Measurements from ENCODE around the gene RELA.

Gene RELA

DNA sequence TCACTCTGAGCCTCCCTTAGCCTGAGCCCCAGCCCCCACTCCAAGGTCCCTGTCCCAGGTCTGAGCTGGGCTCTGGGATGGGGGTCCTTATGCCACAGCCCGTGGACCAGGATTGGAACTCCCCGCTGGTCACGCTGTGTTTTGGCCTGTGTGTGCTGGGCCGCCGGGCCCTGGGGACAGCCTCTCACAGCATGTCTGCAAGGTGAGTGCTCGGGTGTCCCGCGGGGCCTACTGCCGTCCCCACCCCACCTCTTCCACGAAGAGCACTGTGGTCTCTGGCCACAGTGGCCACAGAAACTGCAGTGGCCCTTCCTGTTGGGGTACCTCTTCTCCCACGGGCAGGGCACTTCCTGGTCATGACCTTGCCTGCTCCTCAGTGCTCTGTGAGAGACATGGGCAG is 28.3 kb downstream of the RELA start:
- no peak for DNase-seq (ENCODE audit: low read depth in 2 of 3, low spot score in 1 of 3)

DNA sequence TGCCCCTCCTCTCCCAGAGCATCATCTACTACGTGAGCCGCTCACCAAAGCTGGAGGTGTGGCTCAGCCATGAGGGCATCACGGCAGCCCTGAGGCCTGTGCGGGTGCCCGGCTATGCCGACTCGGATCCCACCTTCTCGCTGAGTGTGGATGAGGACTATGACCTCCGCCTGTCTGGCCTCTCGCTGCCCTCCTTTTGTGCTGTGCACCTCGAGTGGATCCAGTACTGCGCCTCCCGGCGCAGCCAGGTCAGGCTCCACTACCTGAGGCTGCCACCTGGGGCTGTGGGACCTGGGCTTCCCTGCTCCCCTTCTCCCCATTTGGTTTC is 28.6 kb downstream of the RELA start:
- DNase-seq (ENCODE audit: low read depth in 2 of 3, low spot score in 1 of 3): no peak

- no peak for DNase-seq (ENCODE audit: low read depth in 2 of 3, low spot score in 1 of 3)
Measured at GRCh38 chr11:65633390-65634108, 29.2 kb downstream of the RELA start.

DNA sequence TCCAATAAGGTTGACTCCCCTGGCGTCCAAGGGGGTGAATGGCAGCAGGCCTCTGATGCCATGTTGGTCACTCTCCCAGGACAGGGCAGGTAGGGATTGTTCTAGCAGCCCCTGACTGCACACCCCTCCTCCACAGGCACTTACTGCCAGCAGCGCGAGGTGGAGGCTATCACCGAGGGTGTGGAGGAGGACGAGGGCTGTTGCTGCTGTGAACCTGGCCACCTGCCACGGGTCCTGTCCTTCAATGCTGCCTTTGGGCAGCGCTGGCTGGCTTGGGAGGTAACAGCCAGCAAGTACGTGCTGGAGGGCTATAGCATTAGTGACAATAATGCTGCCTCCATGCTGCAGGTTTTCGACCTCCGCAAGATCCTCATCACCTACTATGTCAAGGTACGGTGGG is 32.5 kb downstream of the RELA start:
- DNase-seq (ENCODE audit: low read depth in 2 of 3, low spot score in 1 of 3): no peak

- DNase-seq (ENCODE audit: low read depth in 2 of 3, low spot score in 1 of 3): no peak
Measured at GRCh38 chr11:65629579-65629978, 33.1 kb downstream of the RELA start.

DNA sequence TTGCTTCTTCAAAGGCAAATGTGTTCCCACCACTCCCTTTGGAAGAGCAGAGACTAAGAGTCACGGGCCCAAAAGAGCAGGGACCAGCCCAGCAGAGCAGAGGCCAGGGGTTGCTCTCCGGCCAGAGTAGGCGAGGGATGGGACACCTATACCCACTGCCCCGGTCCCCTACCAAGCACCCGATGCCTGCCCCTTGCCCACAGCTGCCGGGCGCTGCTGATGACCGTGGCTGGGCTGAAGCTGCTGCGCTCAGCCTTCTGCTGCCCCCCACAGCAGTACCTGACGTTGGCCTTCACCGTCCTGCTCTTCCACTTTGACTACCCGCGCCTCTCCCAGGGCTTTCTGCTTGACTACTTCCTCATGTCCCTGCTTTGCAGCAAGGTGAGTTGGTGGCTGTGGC is 35.5 kb downstream of the RELA start:
- DNase-seq (ENCODE audit: low read depth in 2 of 3, low spot score in 1 of 3): no peak

GRCh38 chr11:65625628-65626342 is 36.9 kb downstream of the RELA start:
- DNase-seq (ENCODE audit: low read depth in 2 of 3, low spot score in 1 of 3): no peak

GRCh38 chr11:65624931-65625627 is 37.6 kb downstream of the RELA start:
- DNase-seq (ENCODE audit: low read depth in 2 of 3, low spot score in 1 of 3): no peak

DNA sequence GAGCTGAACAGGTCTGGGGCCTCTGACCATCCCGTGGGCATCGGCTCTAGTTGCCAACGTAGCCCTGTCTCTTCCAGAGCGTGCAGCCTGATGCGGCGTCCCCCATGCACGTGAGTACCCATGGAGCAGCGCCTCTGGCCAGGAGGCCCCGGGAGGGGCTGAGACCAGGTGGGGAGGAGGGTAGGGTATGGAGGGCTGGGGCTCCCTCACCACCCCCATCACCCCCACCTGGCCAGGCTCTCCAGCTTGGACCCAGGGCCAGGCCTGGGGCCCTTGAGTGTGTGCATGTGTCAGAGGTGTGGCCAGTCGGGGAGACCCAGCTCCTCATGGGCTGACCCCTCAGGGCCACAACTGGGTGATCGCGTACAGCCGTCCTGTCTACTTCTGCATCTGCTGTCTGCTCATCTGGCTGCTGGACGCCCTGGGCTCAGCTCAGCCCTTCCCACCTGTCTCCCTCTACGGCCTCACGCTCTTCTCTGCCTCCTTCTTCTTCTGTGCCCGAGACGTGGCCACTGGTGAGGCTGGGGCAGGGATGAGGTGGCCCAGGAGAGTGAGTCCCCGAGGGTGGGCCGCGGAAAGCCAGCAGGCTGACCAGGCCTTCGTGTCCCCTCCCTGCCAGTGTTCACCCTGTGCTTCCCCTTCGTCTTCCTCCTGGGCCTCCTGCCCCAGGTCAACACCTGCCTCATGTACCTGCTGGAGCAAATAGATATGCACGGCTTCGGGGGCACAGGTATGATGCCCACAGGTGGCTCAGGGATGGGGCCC is 38.7 kb downstream of the RELA start:
- DNase-seq (ENCODE audit: low read depth in 2 of 3, low spot score in 1 of 3): no peak

DNA sequence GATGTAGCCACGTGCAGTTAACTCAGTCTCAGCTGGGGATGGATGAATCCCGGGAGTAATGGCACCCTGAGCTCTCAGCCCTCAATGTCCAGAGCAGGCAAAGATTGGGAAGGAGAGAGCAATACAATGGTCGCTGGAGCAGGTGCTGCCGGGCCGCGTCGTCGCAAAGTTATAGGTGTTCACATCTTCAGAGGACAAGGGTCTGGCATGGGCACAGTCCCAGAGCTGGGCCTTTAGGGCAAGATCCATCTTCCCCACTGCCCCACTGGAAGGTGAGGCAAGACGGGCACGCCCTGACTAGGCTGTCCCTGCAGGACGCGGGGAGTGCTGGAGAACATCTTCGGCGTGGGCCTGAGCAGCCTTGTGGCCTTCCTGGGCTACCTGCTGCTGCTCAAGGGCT is 39.5 kb downstream of the RELA start:
- no peak for DNase-seq (ENCODE audit: low read depth in 2 of 3, low spot score in 1 of 3)

DNA sequence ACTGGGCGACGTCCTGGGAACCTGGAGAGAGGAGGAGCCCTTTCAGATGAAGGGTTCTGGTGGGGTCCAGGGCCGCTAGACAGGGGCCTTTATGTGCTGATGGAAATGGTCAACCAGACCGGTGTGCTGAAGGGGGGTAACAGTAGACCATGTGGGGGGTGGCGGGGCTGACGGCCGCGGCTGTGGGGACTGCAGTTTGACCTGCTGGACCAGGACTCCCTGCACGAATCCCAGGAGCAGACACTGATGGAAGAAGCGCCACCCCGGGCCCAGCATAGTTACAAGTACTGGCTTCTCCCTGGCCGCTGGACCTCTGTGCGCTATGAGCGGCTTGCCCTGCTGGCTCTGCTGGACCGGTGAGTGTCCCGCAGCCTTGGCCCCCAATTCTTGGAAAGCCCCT is 40.7 kb downstream of the RELA start:
- DNase-seq (ENCODE audit: low read depth in 2 of 3, low spot score in 1 of 3): no peak

DNA sequence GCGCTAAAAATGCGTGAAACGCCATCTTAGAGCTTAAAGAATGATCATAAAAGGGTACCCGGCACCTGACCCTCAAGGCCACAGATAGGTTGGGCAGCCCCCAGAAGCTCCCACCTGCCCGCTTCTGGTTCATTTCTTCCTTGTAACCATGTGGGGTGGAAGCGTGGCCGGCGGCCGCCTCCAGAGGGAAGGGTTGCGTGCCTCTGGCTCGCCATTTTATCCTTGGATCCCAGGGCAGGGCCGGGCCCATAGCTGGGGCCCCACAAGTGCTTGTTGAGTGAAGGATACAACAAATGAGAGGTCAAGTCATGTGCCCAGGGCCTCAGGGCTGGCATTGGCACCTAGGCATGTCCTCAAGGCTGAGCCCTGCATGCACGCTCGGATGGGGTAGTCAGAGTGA is 41.3 kb downstream of the RELA start:
- DNase-seq (ENCODE audit: low read depth in 2 of 3, low spot score in 1 of 3): no peak

DNA sequence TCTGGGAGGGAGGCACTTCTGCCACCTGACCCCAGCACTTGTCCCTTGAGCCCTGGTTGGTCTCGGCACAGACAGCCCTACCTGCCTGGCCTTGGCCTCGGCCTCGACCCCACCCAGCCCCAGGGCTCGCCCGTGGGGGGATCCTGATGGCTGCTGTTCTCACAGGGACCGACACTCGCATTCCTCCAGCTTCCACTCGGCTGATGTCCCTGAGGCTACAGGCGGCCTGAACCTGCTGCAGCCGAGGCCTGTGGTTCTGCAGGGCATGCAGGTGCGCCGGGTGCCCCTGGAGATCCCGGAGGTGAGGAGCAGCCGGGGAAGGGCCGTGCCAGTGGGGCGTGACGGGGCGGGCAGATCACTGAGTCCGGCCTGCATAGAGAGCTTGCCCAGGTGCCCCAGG is 42.0 kb downstream of the RELA start:
- DNase-seq (ENCODE audit: low read depth in 2 of 3, low spot score in 1 of 3): no peak

GRCh38 chr11:65619281-65619928 is 43.3 kb downstream of the RELA start:
- DNase-seq (ENCODE audit: low read depth in 2 of 3, low spot score in 1 of 3): no peak

- DNase-seq (ENCODE audit: low read depth in 2 of 3, low spot score in 1 of 3): no peak
Measured at GRCh38 chr11:65618763-65619162, 44.0 kb downstream of the RELA start.

GRCh38 chr11:65617990-65618751 is 44.5 kb downstream of the RELA start:
- DNase-seq (ENCODE audit: low read depth in 2 of 3, low spot score in 1 of 3): no peak

DNA sequence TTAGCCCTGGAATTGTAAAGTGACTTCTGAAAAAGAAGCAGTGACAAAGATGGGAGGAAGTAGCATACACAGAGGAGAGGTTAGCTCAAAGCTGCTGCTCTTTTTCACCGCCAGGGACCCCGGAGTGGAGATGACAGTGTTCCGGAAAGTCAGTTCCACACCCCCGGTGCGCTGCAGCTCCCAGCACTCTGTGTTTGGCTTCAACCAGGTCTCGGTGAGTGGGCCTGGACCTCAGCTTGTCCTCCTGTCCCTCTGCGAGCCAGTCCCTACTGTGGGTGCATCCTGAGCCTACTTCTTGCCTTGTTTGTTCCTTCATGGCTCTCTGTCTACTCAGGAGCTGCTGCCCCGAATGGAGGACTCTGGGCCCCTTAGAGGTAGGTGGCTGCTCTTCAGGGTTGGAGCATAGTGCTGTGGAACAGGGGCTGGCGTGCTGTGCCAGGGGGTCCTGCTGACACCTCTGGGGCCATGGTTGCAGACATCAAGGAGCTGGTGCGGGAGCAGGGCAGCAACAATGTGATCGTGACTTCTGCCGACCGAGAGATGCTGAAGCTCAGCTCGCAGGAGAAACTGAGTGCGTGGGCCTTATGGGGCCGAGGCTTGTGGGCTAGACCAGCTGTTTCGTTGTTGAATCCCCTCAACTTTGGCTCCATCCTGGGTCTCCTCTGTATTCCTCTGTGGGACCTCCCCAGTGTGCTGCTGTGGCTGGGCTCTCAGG is 45.4 kb downstream of the RELA start:
- DNase-seq (ENCODE audit: low read depth in 2 of 3, low spot score in 1 of 3): no peak

GRCh38 chr11:65616575-65617001 is 46.1 kb downstream of the RELA start:
- no peak for DNase-seq (ENCODE audit: low read depth in 2 of 3, low spot score in 1 of 3)

GRCh38 chr11:65615950-65616574 is 46.7 kb downstream of the RELA start:
- DNase-seq (ENCODE audit: low read depth in 2 of 3, low spot score in 1 of 3): peak in 1 of 3 donors; percentile 39

All from stimulated activated CD4-positive, alpha-beta T cell treated with anti-CD3 and anti-CD28 coated beads, Interleukin-12 subunit alpha, Interleukin-12 subunit beta, amount 100 ng/mL, for 48 hours (primary cell).